ENCODE measurements around the gene NIN. TPM values are rescaled to one million over a fixed set of nuclear protein-coding genes. Genes with fewer than 3 reads are reported as not detected.
"Not testable (repeated sequence)": the region's sequence is repeated elsewhere in the genome, so short reads cannot be mapped to it uniquely, and the experiment has no call there.

The NIN gene
- total RNA-seq, 2 donors from 2014 or later: 31.0 to 37.4 TPM

DNA sequence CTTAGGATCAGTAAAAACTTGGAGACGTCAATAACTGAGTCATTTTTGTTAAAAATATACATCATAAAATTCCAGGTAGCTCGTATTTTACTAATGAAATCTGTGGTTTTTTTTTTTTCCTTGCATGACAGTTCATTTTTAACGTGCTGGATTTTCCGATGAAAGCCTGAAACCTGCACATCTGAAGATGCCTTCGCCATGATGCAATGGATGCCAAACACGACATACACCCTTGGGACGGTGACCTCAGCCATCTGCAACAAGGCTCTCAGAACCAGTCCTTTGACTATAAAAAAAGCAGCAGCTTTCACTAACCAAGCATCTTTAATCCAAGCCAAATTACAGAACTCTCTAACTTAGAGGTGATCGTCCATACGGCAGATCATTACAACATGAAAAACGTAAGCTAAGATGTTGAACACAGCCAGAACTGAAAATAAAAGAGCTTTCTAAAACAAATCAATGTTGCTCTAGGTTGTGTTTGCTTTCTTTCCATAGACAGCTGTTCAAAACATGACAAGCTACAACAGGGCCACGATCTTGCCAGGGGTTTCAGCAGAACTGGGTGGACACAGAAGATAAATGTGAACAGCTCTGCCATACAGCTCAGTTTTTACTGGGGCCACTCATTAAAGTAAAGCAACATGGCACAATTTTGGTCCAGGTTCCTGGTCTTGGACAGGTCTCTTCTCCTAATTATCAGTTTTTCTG lies 7.8 kb downstream of the NIN start:
- ATAC-seq (ENCODE audit: insufficient number of reproducible peaks, low FRiP score, low read depth) (no peak), DNase-seq (ENCODE audit: low spot score) (no peak)
- Histone ChIP-seq H3K9me3 (no peaks in the 10 kb centered on the region), H3K4me3 (peak overlapping the region; percentile 41), H3K27me3 (replicated peaks; ENCODE audit: insufficient read depth) (no peaks in the 10 kb centered on the region), H3K4me1 (ENCODE audit: control insufficient read depth in 1 of 2, low read depth in 2 of 2) (peaks cover 8 to 19% of the 10 kb centered on the region in 2 donors), H3K27ac (peak overlapping the region in 1 of 2 donors; percentile 25), H3K36me3 (no peaks in the 10 kb centered on the region)
- TF ChIP-seq, protein P1, sequence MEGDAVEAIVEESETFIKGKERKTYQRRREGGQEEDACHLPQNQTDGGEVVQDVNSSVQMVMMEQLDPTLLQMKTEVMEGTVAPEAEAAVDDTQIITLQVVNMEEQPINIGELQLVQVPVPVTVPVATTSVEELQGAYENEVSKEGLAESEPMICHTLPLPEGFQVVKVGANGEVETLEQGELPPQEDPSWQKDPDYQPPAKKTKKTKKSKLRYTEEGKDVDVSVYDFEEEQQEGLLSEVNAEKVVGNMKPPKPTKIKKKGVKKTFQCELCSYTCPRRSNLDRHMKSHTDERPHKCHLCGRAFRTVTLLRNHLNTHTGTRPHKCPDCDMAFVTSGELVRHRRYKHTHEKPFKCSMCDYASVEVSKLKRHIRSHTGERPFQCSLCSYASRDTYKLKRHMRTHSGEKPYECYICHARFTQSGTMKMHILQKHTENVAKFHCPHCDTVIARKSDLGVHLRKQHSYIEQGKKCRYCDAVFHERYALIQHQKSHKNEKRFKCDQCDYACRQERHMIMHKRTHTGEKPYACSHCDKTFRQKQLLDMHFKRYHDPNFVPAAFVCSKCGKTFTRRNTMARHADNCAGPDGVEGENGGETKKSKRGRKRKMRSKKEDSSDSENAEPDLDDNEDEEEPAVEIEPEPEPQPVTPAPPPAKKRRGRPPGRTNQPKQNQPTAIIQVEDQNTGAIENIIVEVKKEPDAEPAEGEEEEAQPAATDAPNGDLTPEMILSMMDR (IDR thresholded peaks at IDR 0.05): no peak

GRCh38 chr14:50822501-50823042 lies 8.4 kb downstream of the NIN start:
- TF ChIP-seq, protein P1 (IDR thresholded peaks at IDR 0.05): no peak
- DNase-seq (ENCODE audit: low spot score): no peak
- no peak for ATAC-seq (ENCODE audit: insufficient number of reproducible peaks, low FRiP score, low read depth)
- no peak overlapping the region for H3K4me3 ChIP-seq
- H3K36me3 ChIP-seq: no peaks in the 10 kb centered on the region
- H3K4me1 ChIP-seq (ENCODE audit: control insufficient read depth in 1 of 2, low read depth in 2 of 2): peaks cover 8 to 19% of the 10 kb centered on the region in 2 donors
- H3K27ac ChIP-seq: no peak overlapping the region
- H3K9me3 ChIP-seq: no peaks in the 10 kb centered on the region
- H3K27me3 ChIP-seq (replicated peaks; ENCODE audit: insufficient read depth): no peaks in the 10 kb centered on the region

GRCh38 chr14:50821510-50822464 lies 9.2 kb downstream of the NIN start:
- Histone ChIP-seq H3K4me1 (ENCODE audit: control insufficient read depth in 1 of 2, low read depth in 2 of 2) (peaks cover 8 to 21% of the 10 kb centered on the region in 2 donors), H3K36me3 (no peaks in the 10 kb centered on the region), H3K27ac (no peak overlapping the region), H3K9me3 (no peaks in the 10 kb centered on the region), H3K27me3 (replicated peaks; ENCODE audit: insufficient read depth) (no peaks in the 10 kb centered on the region), H3K4me3 (no peak overlapping the region)
- TF ChIP-seq, protein P1 (IDR thresholded peaks at IDR 0.05): no peak
- no peak for ATAC-seq (ENCODE audit: insufficient number of reproducible peaks, low FRiP score, low read depth)
- no peak for DNase-seq (ENCODE audit: low spot score)

GRCh38 chr14:50820786-50821509 lies 10.0 kb downstream of the NIN start:
- Histone ChIP-seq H3K27me3 (replicated peaks; ENCODE audit: insufficient read depth) (no peaks in the 10 kb centered on the region), H3K27ac (no peak overlapping the region), H3K36me3 (no peaks in the 10 kb centered on the region), H3K9me3 (no peaks in the 10 kb centered on the region), H3K4me3 (no peak overlapping the region), H3K4me1 (ENCODE audit: control insufficient read depth in 1 of 2, low read depth in 2 of 2) (peaks cover 8 to 28% of the 10 kb centered on the region in 2 donors)
- TF ChIP-seq, protein P1 (IDR thresholded peaks at IDR 0.05): no peak
- ATAC-seq (ENCODE audit: insufficient number of reproducible peaks, low FRiP score, low read depth) (no peak), DNase-seq (ENCODE audit: low spot score) (no peak)

- H3K27ac ChIP-seq; DNase-seq (ENCODE audit: low spot score); H3K27me3 ChIP-seq (replicated peaks; ENCODE audit: insufficient read depth); H3K9me3 ChIP-seq; H3K4me3 ChIP-seq; H3K36me3 ChIP-seq; ATAC-seq (ENCODE audit: insufficient number of reproducible peaks, low FRiP score, low read depth): not testable (repeated sequence)
- peaks cover 8 to 28% of the 10 kb centered on the region in 2 donors for H3K4me1 ChIP-seq (ENCODE audit: control insufficient read depth in 1 of 2, low read depth in 2 of 2)
Measured at GRCh38 chr14:50819303-50819702, 11.7 kb downstream of the NIN start.
